WERI-Rb-1 (cell line): ENCODE data around the gene TRIM65.

Experiments used
- DNase-seq: peaks from one replicate; pipeline ENCODE4 v3.0.0-alpha.2; 2020
- H3K27ac ChIP-seq: fragments of 250-450 bp; sonication (Bioruptor Pico); 2 replicates; pipeline ENCODE4 v1.5.1; 2020; ENCODE audit warnings: mild to moderate bottlenecking, moderate library complexity
- H3K27me3 ChIP-seq: fragments of 250-450 bp; sonication (Bioruptor Pico); 2 replicates; pipeline ENCODE4 v1.5.1; 2021; ENCODE audit warnings: mild to moderate bottlenecking, low read depth, moderate library complexity; ENCODE audit not compliant: insufficient read depth, severe bottlenecking
- H3K36me3 ChIP-seq: fragments of 250-450 bp; sonication (Bioruptor Pico); 2 replicates; pipeline ENCODE4 v1.5.1; 2020; ENCODE audit warnings: mild to moderate bottlenecking, moderate library complexity
- H3K4me3 ChIP-seq: 2 replicates; pipeline ENCODE4 v1.5.1; 2011; ENCODE audit warnings: low read depth, mild to moderate bottlenecking, control low read depth, low read length
- H3K9me3 ChIP-seq: fragments of 250-450 bp; sonication (Bioruptor Pico); 2 replicates; pipeline ENCODE4 v1.5.1; 2021; ENCODE audit warnings: mild to moderate bottlenecking, moderate library complexity; ENCODE audit not compliant: severe bottlenecking
- CTCF ChIP-seq: IDR thresholded peaks from 2 replicates; pipeline ENCODE4 v1.5.1; 2011; ENCODE audit warnings: low read depth, mild to moderate bottlenecking, control low read depth, inconsistent platforms, low read length

The TRIM65 gene, protein sequence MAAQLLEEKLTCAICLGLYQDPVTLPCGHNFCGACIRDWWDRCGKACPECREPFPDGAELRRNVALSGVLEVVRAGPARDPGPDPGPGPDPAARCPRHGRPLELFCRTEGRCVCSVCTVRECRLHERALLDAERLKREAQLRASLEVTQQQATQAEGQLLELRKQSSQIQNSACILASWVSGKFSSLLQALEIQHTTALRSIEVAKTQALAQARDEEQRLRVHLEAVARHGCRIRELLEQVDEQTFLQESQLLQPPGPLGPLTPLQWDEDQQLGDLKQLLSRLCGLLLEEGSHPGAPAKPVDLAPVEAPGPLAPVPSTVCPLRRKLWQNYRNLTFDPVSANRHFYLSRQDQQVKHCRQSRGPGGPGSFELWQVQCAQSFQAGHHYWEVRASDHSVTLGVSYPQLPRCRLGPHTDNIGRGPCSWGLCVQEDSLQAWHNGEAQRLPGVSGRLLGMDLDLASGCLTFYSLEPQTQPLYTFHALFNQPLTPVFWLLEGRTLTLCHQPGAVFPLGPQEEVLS

DNA sequence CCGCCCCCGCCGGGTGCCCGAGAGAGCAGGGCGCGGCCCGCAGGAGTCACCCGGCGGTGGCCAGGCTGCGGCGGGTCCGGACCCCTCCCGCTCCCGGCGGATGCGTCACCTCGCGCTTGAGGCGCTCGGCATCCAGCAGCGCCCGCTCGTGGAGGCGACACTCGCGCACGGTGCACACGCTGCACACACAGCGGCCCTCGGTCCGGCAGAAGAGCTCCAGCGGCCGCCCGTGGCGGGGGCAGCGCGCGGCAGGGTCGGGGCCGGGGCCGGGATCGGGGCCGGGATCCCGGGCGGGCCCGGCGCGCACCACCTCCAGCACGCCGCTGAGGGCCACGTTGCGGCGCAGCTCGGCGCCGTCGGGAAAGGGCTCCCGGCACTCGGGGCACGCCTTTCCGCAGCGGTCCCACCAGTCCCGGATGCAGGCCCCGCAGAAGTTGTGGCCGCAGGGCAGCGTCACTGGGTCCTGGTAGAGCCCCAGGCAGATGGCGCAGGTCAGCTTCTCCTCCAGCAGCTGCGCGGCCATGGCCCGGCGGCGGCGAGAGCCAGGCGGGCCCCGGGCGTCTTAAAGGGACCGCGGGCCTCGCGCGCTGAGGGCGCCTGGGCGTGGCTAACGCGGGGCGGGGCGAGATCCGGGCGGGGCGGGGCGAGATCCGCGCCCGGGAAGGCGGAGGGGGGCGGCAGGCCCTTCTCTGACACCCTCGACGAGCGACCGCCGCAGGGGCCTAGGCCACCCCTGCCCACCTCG, at the start of gene TRIM65:
Gene TRIM65, minus strand, starts transcription at position 537 of the 745 bp plus-strand sequence. Its CDS starts 14 bp downstream, at position 523.
- H3K27me3 ChIP-seq = no peaks in the 10 kb centered on the region
- peak within 1 kb of the TSS; percentile 69 for H3K4me3 ChIP-seq
- peaks cover 48% of the 10 kb centered on the region for H3K36me3 ChIP-seq
- H3K9me3 ChIP-seq = no peaks in the 10 kb centered on the region
- DNase-seq = peak; percentile 91
- peak within 1 kb of the TSS; percentile 96 for H3K27ac ChIP-seq
- TF ChIP-seq CTCF = peak; percentile 39; the same call in 1 of the 2 replicates

DNA sequence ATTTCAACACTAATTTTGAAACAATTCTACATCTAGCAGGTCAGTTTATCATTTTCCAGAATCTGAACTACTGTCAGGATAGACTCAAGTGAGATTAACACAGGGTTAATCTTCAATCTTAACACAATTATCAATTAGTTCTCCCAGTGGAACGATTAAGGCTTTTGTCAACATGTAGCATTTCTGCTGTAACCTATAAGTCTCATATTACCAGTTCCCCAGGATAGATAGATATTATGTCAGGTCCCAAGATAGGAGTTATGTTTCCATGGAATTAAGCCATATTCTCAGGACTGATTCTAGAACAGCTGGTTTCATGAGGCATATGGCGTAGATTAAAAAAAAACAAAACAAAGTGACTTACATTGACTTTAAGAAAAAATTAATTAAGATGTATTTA, 48.5 kb upstream of the TRIM65 start:
- Histone ChIP-seq H3K27me3 (no peaks in the 10 kb centered on the region), H3K9me3 (no peaks in the 10 kb centered on the region), H3K27ac (no peak overlapping the region), H3K36me3 (peaks cover 49% of the 10 kb centered on the region), H3K4me3 (no peak overlapping the region)
- DNase-seq = no peak
- TF ChIP-seq CTCF = no peak

- H3K36me3 ChIP-seq = peaks cover 34% of the 10 kb centered on the region
- H3K4me3 ChIP-seq = no peak overlapping the region
- H3K9me3 ChIP-seq = no peaks in the 10 kb centered on the region
- no peak for DNase-seq
- H3K27me3 ChIP-seq = no peaks in the 10 kb centered on the region
- H3K27ac ChIP-seq = no peak overlapping the region
- no peak for TF ChIP-seq CTCF
These were observed 46.7 kb upstream of the TRIM65 start for GRCh38 chr17:75943491-75943890.

DNA sequence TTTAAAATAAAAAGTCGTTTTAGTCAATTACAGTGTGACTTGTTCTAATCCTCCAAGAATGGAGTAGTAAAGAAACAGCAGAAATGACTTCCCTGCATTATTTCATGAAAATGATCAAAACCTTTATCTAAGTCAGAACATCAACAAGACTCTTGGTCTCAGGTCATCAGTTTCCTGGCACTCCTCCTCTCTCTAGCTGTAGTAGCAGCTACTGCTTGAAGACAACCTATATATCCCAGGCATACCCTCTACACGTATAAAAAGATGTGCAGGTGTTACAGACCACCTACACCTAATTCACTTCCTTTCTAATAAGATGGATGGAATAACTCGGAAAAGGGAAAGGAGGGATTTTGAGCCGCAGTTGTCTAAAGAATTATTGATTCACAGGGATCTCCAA, 45.7 kb upstream of the TRIM65 start:
- DNase-seq = no peak
- Histone ChIP-seq H3K27me3 (no peaks in the 10 kb centered on the region), H3K4me3 (no peak overlapping the region), H3K27ac (no peak overlapping the region), H3K9me3 (no peaks in the 10 kb centered on the region), H3K36me3 (peaks cover 25% of the 10 kb centered on the region)
- no peak for TF ChIP-seq CTCF

DNA sequence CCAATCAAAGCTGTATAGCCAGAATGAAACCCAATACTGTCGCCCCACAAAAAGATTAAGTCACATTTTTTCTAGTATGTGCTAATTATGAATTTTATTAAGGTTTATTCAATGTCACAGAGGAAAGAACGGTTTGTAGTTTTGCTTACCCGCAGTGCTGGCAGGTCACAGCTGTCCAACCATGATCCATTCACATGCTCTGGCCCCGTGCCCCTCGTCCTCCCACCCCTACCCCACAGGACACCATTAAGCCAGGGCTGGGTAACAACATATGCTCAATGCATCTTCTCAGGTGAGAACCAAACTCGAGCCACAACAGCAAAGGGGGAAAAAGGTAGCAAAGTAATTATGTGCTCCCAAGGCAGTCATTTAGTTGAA, 44.7 kb upstream of the TRIM65 start:
- Histone ChIP-seq H3K9me3 (peaks cover 3% of the 10 kb centered on the region), H3K4me3 (peak overlapping the region; percentile 97), H3K27me3 (no peaks in the 10 kb centered on the region), H3K27ac (peak overlapping the region; percentile 95), H3K36me3 (peaks cover 20% of the 10 kb centered on the region)
- DNase-seq = no peak
- TF ChIP-seq CTCF = no peak
